HepG2 (cell line): Measurements from ENCODE around the gene CHCHD3. TPM values are rescaled to one million over a fixed set of nuclear protein-coding genes. Genes with fewer than 3 reads are reported as not detected.
"Not testable (repeated sequence)": the region's sequence is repeated elsewhere in the genome, so short reads cannot be mapped to it uniquely, and the experiment has no call there.

ENCODE experiments used
- ATAC-seq: fragments of 200-7000 bp; cut with Tn5 transposase; 3 replicates; pipeline ENCODE4 v1.9.1; 2020; ENCODE audit warnings: mild to moderate bottlenecking, moderate library complexity
- BruUV-seq: library from RNA; stranded (reverse); fragments of 400-500 nt; replicated peaks from 2 replicates; lab custom pipeline; 2021; lab: Mats Ljungman, UMichigan
- CTCF ChIA-PET: fragments of 300-600 bp; formaldehyde crosslinking; extraction: SDS; loops from one replicate; lab custom pipeline; 2021; ENCODE audit warnings: low total read pairs, inconsistent platforms, low intra/inter-chr PET ratio; lab: Yijun Ruan, JAX
- POLR2A ChIA-PET: fragments of 350-600 bp; sonication (Branson Sonifier 250); formaldehyde crosslinking; loops from one replicate; lab custom pipeline; 2020; ENCODE audit warnings: antibody characterized with exemption, inconsistent platforms; lab: Yijun Ruan, JAX
- DNase-seq: peaks from one replicate; pipeline ENCODE4 v3.0.0-alpha.2; 2015; ENCODE audit warnings: low spot score
- FAIRE-seq: peaks from 3 replicates; lab custom pipeline; 2011; peaks lifted over from hg19 to GRCh38; lab: Jason Lieb, UNC
- H2AFZ ChIP-seq: one replicate; pipeline ENCODE4 v1.6.1; 2011; ENCODE audit warnings: low read length, inconsistent platforms
- H3K27ac ChIP-seq: fragments of 300-600 bp; 3 replicates; pipeline ENCODE4 v1.8.0; 2011; ENCODE audit warnings: mixed run types, mild to moderate bottlenecking, mixed read lengths, low read length, inconsistent platforms; ENCODE audit not compliant: insufficient read depth; ENCODE audit errors: extremely low read length
- H3K27me3 ChIP-seq, 2 experiments: fragments of 200-600 bp in 1 of 2; 2 replicates in 1 of 2; 3 replicates in 1 of 2; pipeline versions ENCODE4 v1.6.0 to v1.8.0; 2011; ENCODE audit warnings: low read length in 2 of 2, mild to moderate bottlenecking in 2 of 2, moderate library complexity in 2 of 2, inconsistent platforms in 1 of 2; ENCODE audit not compliant: insufficient read depth in 2 of 2, control insufficient read depth in 1 of 2
- H3K36me3 ChIP-seq, 2 experiments: fragments of 200-600 bp in 1 of 2; replicated peaks in 1 of 2; 2 replicates in 1 of 2; 3 replicates in 1 of 2; pipeline versions ENCODE4 v1.5.1 to v1.8.0; 2011; ENCODE audit warnings: low read length in 2 of 2, inconsistent platforms in 1 of 2; ENCODE audit not compliant: insufficient read depth in 2 of 2, control insufficient read depth in 1 of 2
- H3K4me1 ChIP-seq: 2 replicates; pipeline ENCODE4 v1.5.1; 2012; ENCODE audit warnings: low read length, inconsistent platforms; ENCODE audit not compliant: insufficient read depth
- H3K4me2 ChIP-seq: 2 replicates; pipeline ENCODE4 v1.6.0; 2011; ENCODE audit warnings: low read depth, low read length, inconsistent platforms
- H3K4me3 ChIP-seq, 3 experiments: fragments of 200-600 bp in 1 of 3; sonication (generic), shearing (Covaris generic) in 1 of 3; replicated peaks in 1 of 3; 2 replicates each; pipeline ENCODE4 v1.5.1; 2011 to 2016; ENCODE audit warnings: low read length in 3 of 3, inconsistent platforms in 2 of 3, low read depth in 2 of 3, mild to moderate bottlenecking in 2 of 3, control low read depth in 1 of 3, mixed read lengths in 1 of 3; ENCODE audit not compliant: insufficient read depth in 1 of 3
- H3K79me2 ChIP-seq: one replicate; pipeline ENCODE4 v1.6.1; 2011; ENCODE audit warnings: low read length, inconsistent platforms; ENCODE audit not compliant: insufficient read depth
- H3K9ac ChIP-seq: 2 replicates; pipeline ENCODE4 v1.6.0; 2011; ENCODE audit warnings: mild to moderate bottlenecking, low read depth, low read length, inconsistent platforms; ENCODE audit not compliant: insufficient read depth
- H3K9me3 ChIP-seq: 2 replicates; pipeline ENCODE4 v1.5.1; 2012; ENCODE audit warnings: mild to moderate bottlenecking, low read length
- H4K20me1 ChIP-seq: 2 replicates; pipeline ENCODE4 v1.6.0; 2011; ENCODE audit warnings: inconsistent platforms, mild to moderate bottlenecking, low read length, moderate library complexity; ENCODE audit not compliant: insufficient read depth
- AKNA ChIP-seq: sonication (generic); formaldehyde crosslinking; IDR thresholded peaks from 2 replicates; pipeline ENCODE4 v1.4.0; 2020; ENCODE audit warnings: missing genetic modification reagents, borderline replicate concordance
- CREBL2 ChIP-seq: sonication (generic); formaldehyde crosslinking; IDR thresholded peaks from 2 replicates; pipeline ENCODE4 v1.8.1; 2023; ENCODE audit warnings: missing genetic modification reagents, mild to moderate bottlenecking, borderline replicate concordance
- GTF2F1 ChIP-seq: fragments of 150-350 bp; IDR thresholded peaks from 2 replicates; pipeline ENCODE4 v1.6.1; 2014; ENCODE audit warnings: low read length
- HDAC1 ChIP-seq: sonication (generic); formaldehyde crosslinking; IDR thresholded peaks from 2 replicates; pipeline ENCODE4 v1.5.1; 2020; ENCODE audit warnings: mild to moderate bottlenecking, missing genetic modification reagents
- MZF1 ChIP-seq: sonication (generic); formaldehyde crosslinking; IDR thresholded peaks from 2 replicates; pipeline ENCODE4 v1.8.1; 2023; ENCODE audit warnings: mild to moderate bottlenecking, missing genetic modification reagents, borderline replicate concordance
- NFE2 ChIP-seq: sonication (generic); formaldehyde crosslinking; IDR thresholded peaks from 2 replicates; pipeline ENCODE4 v1.4.0; 2020; ENCODE audit warnings: missing genetic modification reagents
- SRY ChIP-seq: sonication (generic); formaldehyde crosslinking; IDR thresholded peaks from 2 replicates; pipeline ENCODE4 v1.8.0; 2022; ENCODE audit warnings: mild to moderate bottlenecking, missing genetic modification reagents
- TCF7 ChIP-seq: sonication (generic); IDR thresholded peaks from 2 replicates; pipeline ENCODE4 v1.6.1; 2016; ENCODE audit warnings: antibody characterized with exemption, low read depth
- ZNF512B ChIP-seq: sonication (generic); formaldehyde crosslinking; IDR thresholded peaks from 2 replicates; pipeline ENCODE4 v1.5.1; 2020; ENCODE audit warnings: missing genetic modification reagents, mild to moderate bottlenecking, borderline replicate concordance
- ZNF556 ChIP-seq: sonication (generic); formaldehyde crosslinking; IDR thresholded peaks from 2 replicates; pipeline ENCODE4 v1.4.0; 2020; ENCODE audit warnings: mild to moderate bottlenecking, missing genetic modification reagents, borderline replicate concordance
- ZNF766 ChIP-seq: sonication (generic); formaldehyde crosslinking; IDR thresholded peaks from 2 replicates; pipeline ENCODE4 v1.5.0; 2020; ENCODE audit warnings: missing genetic modification reagents, borderline replicate concordance
- WGBS: methylation state at CpG from one replicate; pipeline ENCODE4 v1.1.6; 2017; ENCODE audit warnings: low lambda C conversion rate; 5-methylcytosine and 5-hydroxymethylcytosine counted together
- in situ Hi-C: cut with HindIII; loops from 2 replicates; pipeline ENCODE4 v1.10.0; 2017; ENCODE audit warnings: low pct_unique_long_range_greater_than_20kb; ENCODE audit not compliant: extremely low pct_ligation_motif_present
- intact Hi-C: fragments of 100-400 bp; cut with micrococcal nuclease; formaldehyde crosslinking; loops from one replicate; pipeline ENCODE4 v1.10.0; 2022; ENCODE audit not compliant: unreplicated experiment
- polyA plus RNA-seq, 8 experiments: library from polyadenylated mRNA; depleted of rRNA in 3 of 8; stranded (reverse) in 7 of 8; unstranded in 1 of 8; fragments of >200 nt; fragmentation: Illumina TruSeq in 4 of 8; extraction: Trizol in 4 of 8; gene quantifications; 2 replicates each; pipeline versions ENCODE4 v1.2.1 to v1.2.3, GENCODE V29; 2011 to 2016; ENCODE audit warnings: low read depth in 4 of 8, missing spikeins in 1 of 8, mixed read lengths in 1 of 8; ENCODE audit not compliant: insufficient read depth in 1 of 8
- total RNA-seq, 5 experiments: library from RNA; depleted of rRNA; stranded (reverse); fragments of >200 nt; fragmentation: Illumina TruSeq; extraction: Trizol; gene quantifications; 2 replicates each; pipeline ENCODE4 v1.2.3, GENCODE V29; 2016; ENCODE audit warnings: low read depth in 1 of 5

Gene CHCHD3
- total and polyA plus RNA-seq, 2 of the 13 experiments (the other 11 are each of a cell fraction or from before 2014, with no cell fraction given) = 32.7 to 86.8 TPM

GRCh38 chr7:132893560-132893959 lies 188.3 kb downstream of the CHCHD3 start:
- Histone ChIP-seq H3K9me3 (peaks cover 11% of the 10 kb centered on the region; the same call in 1 of the 2 replicates), H3K9ac (no peak overlapping the region), H3K36me3 (no peaks in the 10 kb centered on the region), H3K4me2 (no peak overlapping the region), H3K79me2 (no peaks in the 10 kb centered on the region), H3K27me3 (no peaks in the 10 kb centered on the region), H2AFZ (no peak overlapping the region), H3K4me3 (no peak overlapping the region), H3K4me1 (no peaks in the 10 kb centered on the region), H3K27ac (no peak overlapping the region), H4K20me1 (no peaks in the 10 kb centered on the region)
- ATAC-seq = no peak
- ChIA-PET POLR2A (no interaction called here), CTCF (no interaction called here)
- in situ Hi-C loops (no loop called here), intact Hi-C loops (no loop called here)
- TF ChIP-seq TCF7 (no peak), SRY (no peak), NFE2 (no peak), ZNF556 (CRISPR knock-in tag) (no peak), ZNF512B (CRISPR knock-in tag) (no peak), CREBL2 (CRISPR knock-in tag) (no peak), MZF1 (CRISPR knock-in tag) (no peak), HDAC1 (CRISPR knock-in tag) (no peak), ZNF766 (CRISPR knock-in tag) (no peak), GTF2F1 (no peak), AKNA (CRISPR knock-in tag) (no peak)
- DNase-seq = no peak
- no TSS peak for BruUV-seq
- 95% methylated on average over 4 of the region's 4 CpGs for WGBS
- no peak for FAIRE-seq

GRCh38 chr7:132892744-132893143 lies 189.1 kb downstream of the CHCHD3 start:
- H3K4me1 ChIP-seq = not testable (repeated sequence)

More at GRCh38 chr7:132892744-132893143, 189.1 kb downstream of the CHCHD3 start:
- H3K27me3 ChIP-seq, H3K36me3 ChIP-seq, H3K27ac ChIP-seq, H3K9ac ChIP-seq, H3K79me2 ChIP-seq, in situ Hi-C loops, BruUV-seq, DNase-seq, CTCF ChIA-PET, H3K4me3 ChIP-seq, ATAC-seq, H2AFZ ChIP-seq, intact Hi-C loops, H4K20me1 ChIP-seq, FAIRE-seq, POLR2A ChIA-PET, H3K4me2 ChIP-seq: not testable (repeated sequence)
- peaks cover 11% of the 10 kb centered on the region; the same call in 1 of the 2 replicates for H3K9me3 ChIP-seq
- 100% methylated on average over 1 of the region's 4 CpGs for WGBS
